SU-DHL-6 (cell line): ENCODE measurements around the gene GULP1.

Source experiments
- H2AFZ ChIP-seq: fragments of 200-600 bp; sonication (generic); 2 replicates; pipeline ENCODE4 v1.6.1; 2014; ENCODE audit warnings: low read depth, mild to moderate bottlenecking, moderate library complexity, mixed read lengths, antibody characterized with exemption, low read length; ENCODE audit not compliant: severe bottlenecking
- H3F3A ChIP-seq: fragments of 200-600 bp; shearing (Covaris generic); 2 replicates; pipeline ENCODE4 v1.6.0; 2016; ENCODE audit warnings: antibody characterized with exemption, mild to moderate bottlenecking; ENCODE audit not compliant: insufficient read depth
- H3K27ac ChIP-seq: fragments of 200-600 bp; sonication (generic); 2 replicates; pipeline ENCODE4 v1.5.1; 2016; ENCODE audit warnings: low read depth, mild to moderate bottlenecking, low read length, moderate library complexity, mixed read lengths
- H3K27me3 ChIP-seq: fragments of 200-600 bp; sonication (generic), shearing (Covaris generic); 2 replicates; pipeline ENCODE4 v1.6.0; 2014; ENCODE audit warnings: mild to moderate bottlenecking, low read length
- H3K36me3 ChIP-seq: fragments of 200-600 bp; sonication (generic); 2 replicates; pipeline ENCODE4 v1.6.1; 2014; ENCODE audit warnings: mild to moderate bottlenecking, low read length, mixed read lengths
- H3K4me2 ChIP-seq: fragments of 300-600, 200-600 bp; shearing (Covaris generic), sonication (generic); 2 replicates; pipeline ENCODE4 v1.6.0; 2014; ENCODE audit warnings: low read length, low read depth, mild to moderate bottlenecking; ENCODE audit not compliant: poor library complexity, severe bottlenecking
- H3K4me3 ChIP-seq: fragments of 200-600 bp; sonication (generic); 2 replicates; pipeline ENCODE4 v1.5.1; 2014; ENCODE audit warnings: antibody characterized with exemption, low read length, mild to moderate bottlenecking, mixed read lengths; ENCODE audit not compliant: insufficient read depth, poor library complexity, severe bottlenecking
- H3K79me2 ChIP-seq: fragments of 200-600 bp; sonication (generic); 2 replicates; pipeline ENCODE4 v1.6.1; 2014; ENCODE audit warnings: mild to moderate bottlenecking, low read length, moderate library complexity; ENCODE audit not compliant: insufficient read depth
- H3K9ac ChIP-seq: fragments of 200-600 bp; sonication (generic); 2 replicates; pipeline ENCODE4 v1.7.0; 2014; ENCODE audit warnings: mild to moderate bottlenecking, low read length
- H3K9me2 ChIP-seq: fragments of 200-600 bp; sonication (generic); replicated peaks from 2 replicates; pipeline ENCODE4 v1.6.1; 2014; ENCODE audit warnings: low read length; ENCODE audit not compliant: insufficient read depth
- H3K9me3 ChIP-seq: fragments of 200-600 bp; sonication (generic); 2 replicates; pipeline ENCODE4 v1.6.1; 2014; ENCODE audit warnings: low read length, mixed read lengths; ENCODE audit not compliant: insufficient read depth
- H4K20me1 ChIP-seq: fragments of 200-600 bp; sonication (generic); 2 replicates; pipeline ENCODE4 v1.6.1; 2014; ENCODE audit warnings: low read depth, mild to moderate bottlenecking, antibody characterized with exemption, low read length, moderate library complexity, mixed read lengths
- EZH2phosphoT487 ChIP-seq: fragments of 200-600 bp; sonication (generic), shearing (Covaris generic); conservative IDR thresholded peaks from 2 replicates; pipeline ENCODE4 v1.6.1; 2018; ENCODE audit warnings: mild to moderate bottlenecking, antibody characterized with exemption, low read length, moderate library complexity, mixed read lengths
- TF ChIP-seq, protein P1 (sequence below): fragments of 200-600 bp; sonication (generic); IDR thresholded peaks from one replicate; pipeline ENCODE4 v1.5.1; 2017; ENCODE audit warnings: antibody characterized with exemption, mild to moderate bottlenecking, low read length, moderate library complexity; ENCODE audit not compliant: insufficient read depth, poor library complexity, severe bottlenecking

The GULP1 gene

DNA sequence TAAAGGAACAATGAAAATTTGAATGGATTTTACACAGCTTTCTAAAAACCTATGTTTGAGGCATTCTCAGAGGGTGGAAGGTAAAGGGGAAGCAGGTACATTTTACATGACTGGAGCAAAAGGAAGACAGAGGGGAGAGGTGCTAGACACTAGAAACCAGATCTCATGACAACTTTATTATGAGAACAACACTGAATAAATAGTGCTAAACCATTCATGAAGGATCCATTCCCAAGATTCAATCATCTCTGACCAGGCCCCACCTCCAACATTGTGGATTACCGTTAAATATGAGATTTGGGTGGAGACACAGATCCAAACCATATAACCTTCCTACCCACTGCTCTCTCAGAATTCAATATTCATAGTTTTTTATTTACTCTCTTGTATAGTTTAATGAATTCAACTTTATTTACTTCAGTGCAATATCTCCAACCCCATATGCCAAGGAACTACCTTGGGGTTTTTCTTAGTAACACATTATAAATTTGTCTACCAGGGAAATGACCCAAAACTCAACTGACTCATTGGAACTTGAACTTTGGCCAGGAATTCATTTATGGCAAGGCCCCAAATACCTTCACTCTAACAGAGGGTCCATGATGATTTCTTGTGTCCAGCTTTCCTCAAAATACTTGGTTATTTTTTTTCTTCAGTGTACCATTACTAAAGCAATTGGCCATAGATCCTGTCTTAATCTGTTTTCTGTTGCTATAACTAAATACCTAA lies 317.8 kb downstream of the GULP1 start:
- no peaks in the 10 kb centered on the region for H3F3A ChIP-seq
- no peaks in the 10 kb centered on the region for H4K20me1 ChIP-seq
- no peaks in the 10 kb centered on the region for H3K36me3 ChIP-seq
- H3K27me3 ChIP-seq: no peaks in the 10 kb centered on the region
- H3K9me2 ChIP-seq: no peaks in the 10 kb centered on the region
- TF ChIP-seq EZH2phosphoT487: no peak
- TF ChIP-seq, protein P1, sequence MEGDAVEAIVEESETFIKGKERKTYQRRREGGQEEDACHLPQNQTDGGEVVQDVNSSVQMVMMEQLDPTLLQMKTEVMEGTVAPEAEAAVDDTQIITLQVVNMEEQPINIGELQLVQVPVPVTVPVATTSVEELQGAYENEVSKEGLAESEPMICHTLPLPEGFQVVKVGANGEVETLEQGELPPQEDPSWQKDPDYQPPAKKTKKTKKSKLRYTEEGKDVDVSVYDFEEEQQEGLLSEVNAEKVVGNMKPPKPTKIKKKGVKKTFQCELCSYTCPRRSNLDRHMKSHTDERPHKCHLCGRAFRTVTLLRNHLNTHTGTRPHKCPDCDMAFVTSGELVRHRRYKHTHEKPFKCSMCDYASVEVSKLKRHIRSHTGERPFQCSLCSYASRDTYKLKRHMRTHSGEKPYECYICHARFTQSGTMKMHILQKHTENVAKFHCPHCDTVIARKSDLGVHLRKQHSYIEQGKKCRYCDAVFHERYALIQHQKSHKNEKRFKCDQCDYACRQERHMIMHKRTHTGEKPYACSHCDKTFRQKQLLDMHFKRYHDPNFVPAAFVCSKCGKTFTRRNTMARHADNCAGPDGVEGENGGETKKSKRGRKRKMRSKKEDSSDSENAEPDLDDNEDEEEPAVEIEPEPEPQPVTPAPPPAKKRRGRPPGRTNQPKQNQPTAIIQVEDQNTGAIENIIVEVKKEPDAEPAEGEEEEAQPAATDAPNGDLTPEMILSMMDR: no peak
- H2AFZ ChIP-seq: no peak overlapping the region
- H3K27ac ChIP-seq: no peak overlapping the region
- no peak overlapping the region for H3K4me2 ChIP-seq
- no peak overlapping the region for H3K4me3 ChIP-seq
- no peak overlapping the region for H3K9ac ChIP-seq
- no peaks in the 10 kb centered on the region for H3K79me2 ChIP-seq
- no peaks in the 10 kb centered on the region for H3K9me3 ChIP-seq

DNA sequence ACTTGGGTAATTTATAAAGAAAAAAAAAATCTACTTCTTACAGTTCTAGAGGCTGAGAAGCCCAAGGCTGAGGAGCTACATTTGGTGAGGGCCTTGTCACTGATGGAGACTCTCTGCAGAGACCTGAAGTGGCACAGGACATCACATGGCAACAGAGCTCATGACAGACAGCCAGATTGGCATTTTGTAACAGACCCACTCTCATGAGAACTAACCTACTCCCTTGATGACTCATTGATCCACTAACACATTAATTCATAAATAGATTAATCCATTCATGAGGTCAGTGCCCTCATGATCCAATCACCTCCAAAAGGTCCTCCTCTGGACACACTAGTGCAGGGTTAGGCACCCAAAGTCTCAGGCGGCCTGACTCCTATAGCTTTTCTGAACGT lies 318.4 kb downstream of the GULP1 start:
- H3K27me3 ChIP-seq: no peaks in the 10 kb centered on the region
- no peaks in the 10 kb centered on the region for H3F3A ChIP-seq
- H3K4me2 ChIP-seq: no peak overlapping the region
- no peak overlapping the region for H2AFZ ChIP-seq
- H4K20me1 ChIP-seq: no peaks in the 10 kb centered on the region
- H3K36me3 ChIP-seq: no peaks in the 10 kb centered on the region
- no peaks in the 10 kb centered on the region for H3K9me3 ChIP-seq
- H3K79me2 ChIP-seq: no peaks in the 10 kb centered on the region
- no peak for TF ChIP-seq EZH2phosphoT487
- TF ChIP-seq, protein P1: no peak
- H3K4me3 ChIP-seq: no peak overlapping the region
- H3K9ac ChIP-seq: no peak overlapping the region
- H3K27ac ChIP-seq: no peak overlapping the region
- no peaks in the 10 kb centered on the region for H3K9me2 ChIP-seq

DNA sequence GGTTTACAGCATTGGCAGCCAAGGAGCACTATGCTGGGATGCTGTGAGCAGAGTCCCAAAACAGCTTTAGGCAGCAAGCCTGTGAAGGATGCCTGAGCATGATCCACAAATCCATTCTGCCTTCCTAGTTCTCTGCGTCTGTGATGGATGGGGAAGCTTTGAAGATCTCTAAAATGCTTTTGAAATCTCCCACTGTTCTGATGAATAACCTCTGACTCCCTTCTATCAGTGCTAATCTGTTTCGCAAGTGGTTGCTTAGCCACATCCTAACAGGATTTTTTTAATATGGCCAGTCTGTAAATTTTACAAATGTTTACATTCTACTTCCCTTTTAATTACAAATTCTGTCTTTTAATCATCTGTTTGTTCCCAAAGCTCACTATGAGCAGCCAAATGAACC lies 319.2 kb downstream of the GULP1 start:
- no peaks in the 10 kb centered on the region for H3K9me3 ChIP-seq
- TF ChIP-seq EZH2phosphoT487: no peak
- TF ChIP-seq, protein P1: no peak
- no peaks in the 10 kb centered on the region for H3K36me3 ChIP-seq
- H2AFZ ChIP-seq: no peak overlapping the region
- H3K27ac ChIP-seq: no peak overlapping the region
- H3K4me2 ChIP-seq: no peak overlapping the region
- no peaks in the 10 kb centered on the region for H3K27me3 ChIP-seq
- H3K9ac ChIP-seq: no peak overlapping the region
- no peaks in the 10 kb centered on the region for H3K9me2 ChIP-seq
- no peaks in the 10 kb centered on the region for H3F3A ChIP-seq
- H4K20me1 ChIP-seq: no peaks in the 10 kb centered on the region
- H3K79me2 ChIP-seq: no peaks in the 10 kb centered on the region
- H3K4me3 ChIP-seq: no peak overlapping the region
